Erythroblast (primary cell): Measurements from ENCODE around the gene STIM2.

ENCODE experiments used
- GATA1 ChIP-seq: IDR thresholded peaks from 2 replicates; pipeline ENCODE4 v1.6.1; 2011; ENCODE audit warnings: low read depth, mild to moderate bottlenecking, control low read depth, low read length, moderate library complexity
- POLR2A ChIP-seq: IDR thresholded peaks from 2 replicates; pipeline ENCODE4 v1.6.1; 2011; ENCODE audit warnings: mild to moderate bottlenecking, low read length

DNA sequence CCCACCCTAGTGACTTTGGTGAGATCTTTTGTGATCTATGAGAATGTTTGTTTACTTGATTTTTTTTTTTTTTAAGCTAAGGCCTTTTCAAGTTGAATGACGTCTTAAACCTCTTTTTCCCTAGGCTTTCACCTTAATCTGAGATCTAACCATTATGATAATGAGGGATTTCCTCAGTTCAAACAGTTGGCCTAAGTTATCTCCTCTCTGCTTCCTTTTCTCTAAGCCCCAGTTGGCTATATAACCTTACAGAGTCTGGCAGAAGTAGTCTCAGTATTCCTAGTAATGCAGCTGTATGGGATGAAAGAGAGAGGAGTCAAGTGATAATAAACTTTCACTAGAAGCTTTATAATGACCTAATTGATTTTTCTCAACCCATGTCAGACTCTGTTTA lies 99.0 kb downstream of the STIM2 start:
- TF ChIP-seq POLR2A (no peak), GATA1 (no peak)
